OCI-LY3 (cell line): ENCODE data around the gene TPK1.
A peak's percentile ranks its signal among the peaks of the same experiment; 100 is the strongest.

Experiments used
- H2AFZ ChIP-seq: fragments of 200-600, 300-600 bp; shearing (Covaris generic); 2 replicates; pipeline ENCODE4 v1.6.0; 2014; ENCODE audit warnings: antibody characterized with exemption, low read depth, low read length
- H3K27ac ChIP-seq: fragments of 200-600, 300-600 bp; sonication (generic); 2 replicates; pipeline ENCODE4 v1.5.1; 2014; ENCODE audit warnings: mild to moderate bottlenecking, low read length, moderate library complexity, mixed read lengths
- H3K27me3 ChIP-seq: fragments of 200-600, 300-600 bp; sonication (generic); 2 replicates; pipeline ENCODE4 v1.6.1; 2014; ENCODE audit warnings: low read depth, low read length, mixed read lengths
- H3K36me3 ChIP-seq: fragments of 200-600, 300-600 bp; sonication (generic); replicated peaks from 2 replicates; pipeline ENCODE3; 2014; ENCODE audit warnings: low read depth, low read length, mixed read lengths
- H3K4me1 ChIP-seq: fragments of 300-600, 200-600 bp; sonication (generic); 2 replicates; pipeline ENCODE4 v1.6.1; 2014; ENCODE audit warnings: low read length, mixed read lengths
- H3K4me2 ChIP-seq: fragments of 200-600, 300-600 bp; sonication (generic); 2 replicates; pipeline ENCODE4 v1.6.1; 2014; ENCODE audit warnings: low read length, mixed read lengths
- H3K4me3 ChIP-seq: fragments of 300-600, 200-600 bp; sonication (generic); 2 replicates; pipeline ENCODE4 v1.5.1; 2014; ENCODE audit warnings: antibody characterized with exemption, mild to moderate bottlenecking, low read length, moderate library complexity
- H3K79me2 ChIP-seq: fragments of 300-600, 200-600 bp; shearing (Covaris generic); 2 replicates; pipeline ENCODE4 v1.6.1; 2014; ENCODE audit warnings: mild to moderate bottlenecking, low read length, mixed read lengths
- H3K9ac ChIP-seq: fragments of 300-600, 200-600 bp; shearing (Covaris generic); 2 replicates; pipeline ENCODE4 v1.6.0; 2014; ENCODE audit warnings: mild to moderate bottlenecking, low read length, moderate library complexity
- H3K9me3 ChIP-seq: fragments of 200-600, 300-600 bp; shearing (Covaris generic); 2 replicates; pipeline ENCODE4 v1.6.1; 2014; ENCODE audit warnings: low read length, mixed read lengths; ENCODE audit not compliant: insufficient read depth
- H4K20me1 ChIP-seq: fragments of 200-600, 300-600 bp; sonication (generic); 2 replicates; pipeline ENCODE4 v1.6.1; 2016; ENCODE audit warnings: low read length, mixed read lengths; ENCODE audit not compliant: insufficient read depth
- CTCF ChIP-seq: fragments of 200-600, 300-600 bp; sonication (generic); IDR thresholded peaks from 2 replicates; pipeline ENCODE4 v1.5.1; 2014; ENCODE audit warnings: antibody characterized with exemption, low read length, low read depth
- EZH2phosphoT487 ChIP-seq: fragments of 200-600 bp; shearing (Covaris generic); IDR thresholded peaks from 2 replicates; pipeline ENCODE4 v1.6.1; 2018; ENCODE audit warnings: antibody characterized with exemption, mixed run types, low read depth

The TPK1 gene

GRCh38 chr7:144534655-144535395 is 301.0 kb downstream of the TPK1 start:
- H2AFZ ChIP-seq = no peak overlapping the region
- no peaks in the 10 kb centered on the region for H4K20me1 ChIP-seq
- H3K4me2 ChIP-seq = no peak overlapping the region
- no peaks in the 10 kb centered on the region for H3K9me3 ChIP-seq
- peaks cover 8% of the 10 kb centered on the region; the same call in 1 of the 2 replicates for H3K27me3 ChIP-seq
- TF ChIP-seq CTCF = no peak
- TF ChIP-seq EZH2phosphoT487 = no peak
- H3K27ac ChIP-seq = no peak overlapping the region
- no peaks in the 10 kb centered on the region for H3K79me2 ChIP-seq
- H3K36me3 ChIP-seq = no peaks in the 10 kb centered on the region
- no peak overlapping the region for H3K9ac ChIP-seq
- H3K4me3 ChIP-seq = no peak overlapping the region
- no peaks in the 10 kb centered on the region; the same call in 1 of the 2 replicates for H3K4me1 ChIP-seq

- no peaks in the 10 kb centered on the region for H3K36me3 ChIP-seq
- peaks cover 10% of the 10 kb centered on the region; the same call in 1 of the 2 replicates for H3K27me3 ChIP-seq
- no peaks in the 10 kb centered on the region for H3K79me2 ChIP-seq
- H3K4me3 ChIP-seq = no peak overlapping the region
- H2AFZ ChIP-seq = no peak overlapping the region
- no peak overlapping the region for H3K4me2 ChIP-seq
- H3K9me3 ChIP-seq = no peaks in the 10 kb centered on the region
- H3K9ac ChIP-seq = no peak overlapping the region
- H3K4me1 ChIP-seq = peaks cover 6% of the 10 kb centered on the region
- H4K20me1 ChIP-seq = no peaks in the 10 kb centered on the region
- no peak overlapping the region for H3K27ac ChIP-seq
- TF ChIP-seq CTCF (no peak), EZH2phosphoT487 (no peak)
These were observed 301.7 kb downstream of the TPK1 start for GRCh38 chr7:144534196-144534595.

- no peak overlapping the region for H2AFZ ChIP-seq
- peaks cover 18% of the 10 kb centered on the region for H3K27me3 ChIP-seq
- no peak overlapping the region for H3K27ac ChIP-seq
- no peaks in the 10 kb centered on the region for H3K36me3 ChIP-seq
- no peak overlapping the region for H3K9ac ChIP-seq
- H3K4me2 ChIP-seq = no peak overlapping the region
- H3K4me1 ChIP-seq = peaks cover 12% of the 10 kb centered on the region
- H4K20me1 ChIP-seq = no peaks in the 10 kb centered on the region
- no peaks in the 10 kb centered on the region for H3K9me3 ChIP-seq
- no peak overlapping the region for H3K4me3 ChIP-seq
- H3K79me2 ChIP-seq = no peaks in the 10 kb centered on the region
- TF ChIP-seq EZH2phosphoT487 (no peak), CTCF (no peak)
These were observed 304.7 kb downstream of the TPK1 start for GRCh38 chr7:144531181-144531580.

DNA sequence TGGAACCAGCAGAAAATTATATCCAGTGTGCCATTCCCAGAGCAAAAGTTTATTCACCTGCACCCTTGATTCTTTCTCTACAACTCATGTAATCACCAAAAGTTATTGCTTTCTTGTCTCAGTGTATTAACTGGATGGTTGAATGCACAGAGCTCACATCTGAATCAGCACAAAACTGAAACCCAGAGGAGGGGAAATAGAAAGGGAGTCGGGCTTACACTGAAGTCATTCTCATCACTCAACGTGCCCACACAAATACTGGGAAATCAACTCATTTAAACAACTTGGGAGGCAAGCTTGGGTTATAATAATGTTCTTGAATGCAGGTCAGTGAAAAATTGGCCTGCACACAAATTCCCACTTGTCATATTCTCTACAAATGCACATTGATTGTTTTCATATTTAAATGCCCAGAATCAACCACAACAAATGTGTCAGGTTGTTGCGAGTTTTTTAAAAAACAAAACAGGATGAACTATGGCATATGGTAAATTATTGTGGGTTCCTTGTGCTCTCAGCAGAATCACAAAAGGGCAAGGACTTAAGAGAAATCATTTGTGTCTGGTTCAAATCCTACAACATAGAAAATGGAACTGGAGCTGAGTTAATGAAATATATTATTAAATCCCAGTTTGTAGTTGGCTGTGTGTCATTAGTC is 306.5 kb downstream of the TPK1 start:
- Histone ChIP-seq H4K20me1 (no peaks in the 10 kb centered on the region), H2AFZ (no peak overlapping the region), H3K27ac (no peak overlapping the region), H3K27me3 (peaks cover 27% of the 10 kb centered on the region), H3K4me3 (peak overlapping the region; percentile 1; the same call in 1 of the 2 replicates), H3K9ac (no peak overlapping the region), H3K9me3 (no peaks in the 10 kb centered on the region), H3K36me3 (no peaks in the 10 kb centered on the region), H3K4me2 (peak overlapping the region; percentile 44), H3K4me1 (peaks cover 16% of the 10 kb centered on the region), H3K79me2 (no peaks in the 10 kb centered on the region)
- no peak for TF ChIP-seq CTCF
- TF ChIP-seq EZH2phosphoT487 = no peak
